PC-9 (cell line): ENCODE data around the gene TNNI3K. TPM values are rescaled to one million over a fixed set of nuclear protein-coding genes. Genes with fewer than 3 reads are reported as not detected.

ENCODE experiments used
- BruUV-seq: library from RNA; stranded (reverse); fragments of 400-500 nt; replicated peaks from 2 replicates; lab custom pipeline; 2021; lab: Mats Ljungman, UMichigan
- CTCF ChIA-PET: fragments of 300-600 bp; sonication (Branson Sonifier 250); formaldehyde crosslinking; loops from one replicate; lab custom pipeline; 2022; ENCODE audit warnings: antibody characterized with exemption; lab: Charles Lee
- POLR2A ChIA-PET: fragments of 300-600 bp; sonication (Branson Sonifier 250); formaldehyde crosslinking; loops from one replicate; lab custom pipeline; 2022; ENCODE audit warnings: antibody characterized with exemption; ENCODE audit not compliant: unreplicated experiment; lab: Charles Lee
- DNase-seq, 2 experiments: peaks; one replicate each; pipeline versions ENCODE4 v3.0.0 to v3.0.0-alpha.2; 2015 to 2022; ENCODE audit warnings: mixed read lengths in 1 of 2
- H2AFZ ChIP-seq: fragments of 200-600 bp; sonication (generic); 2 replicates; pipeline ENCODE4 v1.8.1; 2017; ENCODE audit warnings: antibody characterized with exemption
- H3F3A ChIP-seq: fragments of 200-600 bp; sonication (generic); 2 replicates; pipeline ENCODE4 v1.8.1; 2017; ENCODE audit warnings: antibody characterized with exemption, mild to moderate bottlenecking, low read depth; ENCODE audit not compliant: insufficient read depth
- H3K27ac ChIP-seq: fragments of 200-600 bp; sonication (generic); 2 replicates; pipeline ENCODE4 v1.6.1; 2016; ENCODE audit warnings: mixed run types
- H3K27me3 ChIP-seq: fragments of 200-600 bp; sonication (generic); 2 replicates; pipeline ENCODE4 v1.6.1; 2016; ENCODE audit warnings: low read depth, mixed run types; ENCODE audit not compliant: insufficient read depth
- H3K36me3 ChIP-seq: fragments of 200-600 bp; sonication (generic); 2 replicates; pipeline ENCODE4 v1.6.1; 2016; ENCODE audit warnings: low read depth, mixed run types
- H3K4me1 ChIP-seq: fragments of 200-600 bp; sonication (generic); replicated peaks from 2 replicates; pipeline ENCODE4 v1.6.1; 2016; ENCODE audit warnings: mixed run types; ENCODE audit not compliant: insufficient read depth
- H3K4me2 ChIP-seq: fragments of 200-600 bp; sonication (generic); 2 replicates; pipeline ENCODE4 v1.6.1; 2017; ENCODE audit warnings: mixed run types
- H3K4me3 ChIP-seq: fragments of 200-600 bp; sonication (generic); 2 replicates; pipeline ENCODE4 v1.6.1; 2016; ENCODE audit warnings: mixed run types
- H3K79me2 ChIP-seq: fragments of 200-600 bp; sonication (generic); 2 replicates; pipeline ENCODE4 v1.6.1; 2017; ENCODE audit warnings: low read depth, mixed run types
- H3K9me2 ChIP-seq: fragments of 200-600 bp; sonication (generic); 2 replicates; pipeline ENCODE4 v1.8.1; 2017; ENCODE audit warnings: mild to moderate bottlenecking; ENCODE audit not compliant: insufficient read depth
- H3K9me3 ChIP-seq: fragments of 200-600 bp; sonication (generic); 2 replicates; pipeline ENCODE4 v1.8.1; 2016; ENCODE audit warnings: low read depth; ENCODE audit not compliant: insufficient read depth
- H4K20me1 ChIP-seq: fragments of 200-600 bp; sonication (generic); 2 replicates; pipeline ENCODE4 v1.8.1; 2017; ENCODE audit not compliant: insufficient read depth
- CTCF ChIP-seq: fragments of 200-600 bp; sonication (generic); conservative IDR thresholded peaks from 2 replicates; pipeline ENCODE4 v1.6.1; 2017; ENCODE audit warnings: mixed run types, antibody characterized with exemption, mild to moderate bottlenecking, moderate library complexity
- EZH2 ChIP-seq: fragments of 200-600 bp; sonication (generic); IDR thresholded peaks from 2 replicates; pipeline ENCODE4 v1.8.0; 2017; ENCODE audit warnings: antibody characterized with exemption, low read depth
- intact Hi-C: fragments of 100-400 bp; cut with micrococcal nuclease; formaldehyde crosslinking; loops from one replicate; pipeline ENCODE4 v1.10.0; 2022; ENCODE audit not compliant: unreplicated experiment
- total RNA-seq: library from RNA; stranded (reverse); gene quantifications from 2 replicates; pipeline ENCODE4 v1.2.3, GENCODE V29; 2021

Gene TNNI3K
- total RNA-seq, 1 experiment from 2014 or later, result 1.4 TPM

GRCh38 chr1:74457253-74457652 lies 222.1 kb downstream of the TNNI3K start:
- DNase-seq, result no peak
- Histone ChIP-seq H3K27ac (no peak overlapping the region), H2AFZ (no peak overlapping the region), H3K4me2 (no peak overlapping the region), H3K79me2 (no peaks in the 10 kb centered on the region), H3K4me3 (no peak overlapping the region), H3K27me3 (no peaks in the 10 kb centered on the region), H3K36me3 (no peaks in the 10 kb centered on the region), H3K9me3 (no peaks in the 10 kb centered on the region), H3K4me1 (no peaks in the 10 kb centered on the region), H4K20me1 (no peaks in the 10 kb centered on the region), H3F3A (no peaks in the 10 kb centered on the region), H3K9me2 (no peaks in the 10 kb centered on the region)
- no peak for TF ChIP-seq CTCF
- no peak for TF ChIP-seq EZH2
- ChIA-PET POLR2A (no interaction called here), CTCF (no interaction called here)
- intact Hi-C loops, result no loop called here
- BruUV-seq, result no TSS peak

GRCh38 chr1:74463333-74463988 lies 228.3 kb downstream of the TNNI3K start:
- DNase-seq, result no peak
- BruUV-seq, result no TSS peak
- no peak overlapping the region for H3K4me2 ChIP-seq

GRCh38 chr1:74464037-74464436 lies 228.8 kb downstream of the TNNI3K start:
- no peaks in the 10 kb centered on the region for H3K4me1 ChIP-seq
- no peaks in the 10 kb centered on the region for H4K20me1 ChIP-seq
- H2AFZ ChIP-seq, result no peak overlapping the region
- ChIA-PET POLR2A (no interaction called here), CTCF (no interaction called here)
- H3K79me2 ChIP-seq, result no peaks in the 10 kb centered on the region
- H3K36me3 ChIP-seq, result no peaks in the 10 kb centered on the region
- no peaks in the 10 kb centered on the region for H3F3A ChIP-seq
- no TSS peak for BruUV-seq
- TF ChIP-seq EZH2 (no peak), CTCF (no peak)
- DNase-seq, result no peak
- no peaks in the 10 kb centered on the region for H3K9me2 ChIP-seq
- intact Hi-C loops, result no loop called here
- H3K27ac ChIP-seq, result no peak overlapping the region
- no peaks in the 10 kb centered on the region for H3K9me3 ChIP-seq
- no peak overlapping the region for H3K4me2 ChIP-seq
- no peaks in the 10 kb centered on the region for H3K27me3 ChIP-seq
- no peak overlapping the region for H3K4me3 ChIP-seq

More at GRCh38 chr1:74463333-74463988, 228.3 kb downstream of the TNNI3K start:
- no peaks in the 10 kb centered on the region for H3K79me2 ChIP-seq
- H3K27me3 ChIP-seq, result no peaks in the 10 kb centered on the region
- intact Hi-C loops, result no loop called here
- H3K9me2 ChIP-seq, result no peaks in the 10 kb centered on the region
- H3F3A ChIP-seq, result no peaks in the 10 kb centered on the region
- no peak overlapping the region for H2AFZ ChIP-seq
- TF ChIP-seq CTCF, result no peak
- no peak for TF ChIP-seq EZH2
- ChIA-PET POLR2A (no interaction called here), CTCF (no interaction called here)
- H4K20me1 ChIP-seq, result no peaks in the 10 kb centered on the region
- no peak overlapping the region for H3K4me3 ChIP-seq
- H3K27ac ChIP-seq, result no peak overlapping the region
- no peaks in the 10 kb centered on the region for H3K4me1 ChIP-seq
- no peaks in the 10 kb centered on the region for H3K9me3 ChIP-seq
- no peaks in the 10 kb centered on the region for H3K36me3 ChIP-seq
